ENCODE measurements around the gene MPC1. TPM values are rescaled to one million over a fixed set of nuclear protein-coding genes. Genes with fewer than 3 reads are reported as not detected.
"Not testable (repeated sequence)": the region's sequence is repeated elsewhere in the genome, so short reads cannot be mapped to it uniquely, and the experiment has no call there.

Gene MPC1
- total and polyA plus RNA-seq, 2 donors = 40.5 to 106 TPM

GRCh38 chr6:166387642-166388289, 5.0 kb upstream of the MPC1 start:
- Histone ChIP-seq H3K36me3 (ENCODE audit: control insufficient read depth in 2 of 2, insufficient read depth in 2 of 2, low read length in 1 of 2) (no peaks in the 10 kb centered on the region), H3K27me3 (ENCODE audit: control insufficient read depth in 2 of 2, insufficient read depth in 1 of 2, low read length in 1 of 2) (no peaks in the 10 kb centered on the region), H3K4me1 (ENCODE audit: control insufficient read depth in 2 of 2, insufficient read depth in 2 of 2, low read length in 2 of 2) (peaks cover 0 to 7% of the 10 kb centered on the region in 2 donors), H3K9me3 (ENCODE audit: control insufficient read depth in 2 of 2, insufficient read depth in 1 of 2, low read length in 1 of 2) (no peaks in the 10 kb centered on the region), H3K4me3 (ENCODE audit: low read length in 2 of 2) (no peak overlapping the region), H3K27ac (ENCODE audit: low read depth in 1 of 2, low read length in 1 of 2) (no peak overlapping the region)
- no peak for DNase-seq (ENCODE audit: low read depth in 6 of 9, low spot score in 9 of 9)
- WGBS = 87% methylated on average over 5 of the region's 5 CpGs

DNA sequence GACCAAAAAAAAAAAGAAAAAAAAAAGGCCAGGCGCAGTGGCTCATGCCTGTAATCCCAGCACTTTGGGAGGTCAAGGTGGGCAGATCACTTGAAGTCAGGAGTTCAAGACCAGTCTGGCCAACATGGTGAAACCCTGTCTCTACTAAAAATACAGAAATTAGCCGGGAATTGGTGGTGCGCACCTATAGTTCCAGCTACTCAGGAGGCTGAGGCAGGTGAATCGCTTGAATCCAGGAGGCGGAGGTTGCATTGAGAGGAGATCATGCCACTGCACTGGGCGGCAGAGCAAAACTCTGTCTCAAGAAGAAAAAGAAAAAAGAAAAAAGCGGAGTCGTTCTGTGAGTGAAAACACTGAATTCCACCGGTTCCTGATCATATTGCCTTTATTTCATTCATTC, 4.4 kb upstream of the MPC1 start:
- H3K4me1 ChIP-seq (ENCODE audit: control insufficient read depth in 2 of 2, insufficient read depth in 2 of 2, low read length in 2 of 2) = not testable (repeated sequence)
- WGBS = 98% methylated on average over 9 of the region's 9 CpGs

DNA sequence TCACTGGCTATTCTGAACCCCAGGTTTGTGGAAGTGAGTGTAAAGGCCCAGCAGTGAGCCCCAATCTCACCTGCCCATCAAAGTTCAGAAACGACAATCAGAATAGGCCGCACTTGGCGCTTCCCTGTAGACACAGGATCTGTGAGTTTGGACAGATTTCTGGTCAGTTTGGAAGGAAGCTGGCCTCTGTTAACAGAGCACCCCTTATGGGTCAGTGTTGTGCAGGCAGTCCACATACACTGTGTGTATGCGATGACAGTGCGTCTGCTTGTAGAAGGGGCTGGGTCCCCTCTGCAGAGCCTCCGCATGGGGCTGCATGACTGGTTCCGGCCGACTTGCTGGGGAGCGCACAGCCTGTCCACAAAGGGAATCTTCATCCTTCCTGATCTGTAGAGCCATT, 3.4 kb upstream of the MPC1 start:
- no peak for DNase-seq (ENCODE audit: low read depth in 6 of 9, low spot score in 9 of 9)

More for the DNA sequence above, 4.4 kb upstream of the MPC1 start:
- H3K4me3 ChIP-seq (ENCODE audit: low read length in 2 of 2); H3K9me3 ChIP-seq (ENCODE audit: control insufficient read depth in 2 of 2, insufficient read depth in 1 of 2, low read length in 1 of 2); H3K36me3 ChIP-seq (ENCODE audit: control insufficient read depth in 2 of 2, insufficient read depth in 2 of 2, low read length in 1 of 2); H3K27ac ChIP-seq (ENCODE audit: low read depth in 1 of 2, low read length in 1 of 2); DNase-seq (ENCODE audit: low read depth in 6 of 9, low spot score in 9 of 9); H3K27me3 ChIP-seq (ENCODE audit: control insufficient read depth in 2 of 2, insufficient read depth in 1 of 2, low read length in 1 of 2): not testable (repeated sequence)

GRCh38 chr6:166383802-166384363, 1.1 kb upstream of the MPC1 start:
- WGBS = 27% methylated on average over 22 of the region's 22 CpGs
- H3K9me3 ChIP-seq (ENCODE audit: control insufficient read depth in 2 of 2, insufficient read depth in 1 of 2, low read length in 1 of 2); H3K27me3 ChIP-seq (ENCODE audit: control insufficient read depth in 2 of 2, insufficient read depth in 1 of 2, low read length in 1 of 2); DNase-seq (ENCODE audit: low read depth in 6 of 9, low spot score in 9 of 9); H3K4me1 ChIP-seq (ENCODE audit: control insufficient read depth in 2 of 2, insufficient read depth in 2 of 2, low read length in 2 of 2); H3K36me3 ChIP-seq (ENCODE audit: control insufficient read depth in 2 of 2, insufficient read depth in 2 of 2, low read length in 1 of 2): not testable (repeated sequence)
- H3K27ac ChIP-seq (ENCODE audit: low read depth in 1 of 2, low read length in 1 of 2) = peak overlapping the region; percentile 75
- H3K4me3 ChIP-seq (ENCODE audit: low read length in 2 of 2) = peak overlapping the region; percentile 63 to 87

More for the DNA sequence above, 3.4 kb upstream of the MPC1 start:
- Histone ChIP-seq H3K27me3 (ENCODE audit: control insufficient read depth in 2 of 2, insufficient read depth in 1 of 2, low read length in 1 of 2) (no peaks in the 10 kb centered on the region), H3K4me1 (ENCODE audit: control insufficient read depth in 2 of 2, insufficient read depth in 2 of 2, low read length in 2 of 2) (peaks cover 0 to 7% of the 10 kb centered on the region in 2 donors), H3K9me3 (ENCODE audit: control insufficient read depth in 2 of 2, insufficient read depth in 1 of 2, low read length in 1 of 2) (no peaks in the 10 kb centered on the region), H3K4me3 (ENCODE audit: low read length in 2 of 2) (no peak overlapping the region), H3K27ac (ENCODE audit: low read depth in 1 of 2, low read length in 1 of 2) (no peak overlapping the region), H3K36me3 (ENCODE audit: control insufficient read depth in 2 of 2, insufficient read depth in 2 of 2, low read length in 1 of 2) (no peaks in the 10 kb centered on the region)
- 98% methylated on average over 9 of the region's 9 CpGs for WGBS

- peak overlapping the region; percentile 70 to 83 for H3K27ac ChIP-seq (ENCODE audit: low read depth in 1 of 2, low read length in 1 of 2)
- under 1% methylated on average over 46 of the region's 46 CpGs for whole genome bisulfite sequencing
Measured at GRCh38 chr6:166382500-166382932, 224 bp downstream of the MPC1 start.

DNA sequence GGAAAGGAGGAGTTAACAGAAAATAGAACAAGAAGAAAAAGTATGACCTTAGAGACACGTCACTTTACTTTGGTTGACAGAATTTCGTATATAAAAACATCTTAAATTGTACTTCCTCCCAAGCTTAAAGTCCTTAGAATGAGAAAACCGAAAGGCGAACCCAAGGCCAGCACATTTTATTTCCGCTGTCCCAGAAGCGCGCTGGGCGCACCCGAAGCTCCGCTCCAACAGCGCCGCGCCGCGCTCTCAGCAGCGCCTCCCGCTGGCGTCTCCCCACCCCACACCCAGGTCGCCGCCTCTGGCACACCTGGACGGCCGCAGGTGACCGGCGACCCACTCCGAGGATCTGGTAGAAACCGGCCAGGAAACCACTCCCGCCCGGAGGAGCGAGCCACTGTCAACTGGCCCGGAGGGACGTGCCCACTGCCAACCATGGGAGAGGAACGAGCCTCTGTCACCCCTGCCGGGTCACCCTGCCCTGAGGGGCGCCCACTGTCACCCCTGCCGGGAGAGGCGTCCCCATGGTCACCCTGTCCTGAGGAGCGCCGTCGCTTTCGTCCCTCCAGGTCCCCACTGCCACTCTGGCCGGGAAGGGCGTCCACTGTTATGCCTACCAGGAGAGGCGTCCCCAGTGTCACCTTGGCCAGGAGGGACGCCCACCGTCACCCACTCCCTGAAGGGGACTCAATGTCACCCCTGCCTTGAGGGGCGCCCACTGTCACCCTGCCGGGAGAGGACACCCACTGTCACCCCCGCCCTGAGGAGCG, 824 bp downstream of the MPC1 start:
- Histone ChIP-seq H3K27me3 (ENCODE audit: control insufficient read depth in 2 of 2, insufficient read depth in 1 of 2, low read length in 1 of 2) (no peaks in the 10 kb centered on the region), H3K4me3 (ENCODE audit: low read length in 2 of 2) (peak overlapping the region; percentile 72 to 87), H3K27ac (ENCODE audit: low read depth in 1 of 2, low read length in 1 of 2) (peak overlapping the region in 1 of 2 donors; percentile 83), H3K36me3 (ENCODE audit: control insufficient read depth in 2 of 2, insufficient read depth in 2 of 2, low read length in 1 of 2) (no peaks in the 10 kb centered on the region), H3K9me3 (ENCODE audit: control insufficient read depth in 2 of 2, insufficient read depth in 1 of 2, low read length in 1 of 2) (no peaks in the 10 kb centered on the region), H3K4me1 (ENCODE audit: control insufficient read depth in 2 of 2, insufficient read depth in 2 of 2, low read length in 2 of 2) (peaks cover 0 to 7% of the 10 kb centered on the region in 2 donors)
- DNase-seq (ENCODE audit: low read depth in 6 of 9, low spot score in 9 of 9) = peak in 8 of 9 donors; percentile 26 to 82 (median 64)
- WGBS = under 1% methylated on average over 49 of the region's 49 CpGs

More at GRCh38 chr6:166382500-166382932, 224 bp downstream of the MPC1 start:
- Histone ChIP-seq H3K4me3 (ENCODE audit: low read length in 2 of 2) (peak overlapping the region; percentile 72 to 87), H3K4me1 (ENCODE audit: control insufficient read depth in 2 of 2, insufficient read depth in 2 of 2, low read length in 2 of 2) (peaks cover 0 to 7% of the 10 kb centered on the region in 2 donors), H3K9me3 (ENCODE audit: control insufficient read depth in 2 of 2, insufficient read depth in 1 of 2, low read length in 1 of 2) (no peaks in the 10 kb centered on the region), H3K36me3 (ENCODE audit: control insufficient read depth in 2 of 2, insufficient read depth in 2 of 2, low read length in 1 of 2) (no peaks in the 10 kb centered on the region), H3K27me3 (ENCODE audit: control insufficient read depth in 2 of 2, insufficient read depth in 1 of 2, low read length in 1 of 2) (no peaks in the 10 kb centered on the region)
- peak in 2 of 9 donors; percentile 1 to 13 for DNase-seq (ENCODE audit: low read depth in 6 of 9, low spot score in 9 of 9)

GRCh38 chr6:166381381-166381732, 1.4 kb downstream of the MPC1 start:
- Histone ChIP-seq H3K27ac (ENCODE audit: low read depth in 1 of 2, low read length in 1 of 2) (no peak overlapping the region), H3K27me3 (ENCODE audit: control insufficient read depth in 2 of 2, insufficient read depth in 1 of 2, low read length in 1 of 2) (no peaks in the 10 kb centered on the region), H3K4me1 (ENCODE audit: control insufficient read depth in 2 of 2, insufficient read depth in 2 of 2, low read length in 2 of 2) (peaks cover 0 to 7% of the 10 kb centered on the region in 2 donors), H3K9me3 (ENCODE audit: control insufficient read depth in 2 of 2, insufficient read depth in 1 of 2, low read length in 1 of 2) (no peaks in the 10 kb centered on the region), H3K4me3 (ENCODE audit: low read length in 2 of 2) (peak overlapping the region; percentile 72 to 87), H3K36me3 (ENCODE audit: control insufficient read depth in 2 of 2, insufficient read depth in 2 of 2, low read length in 1 of 2) (no peaks in the 10 kb centered on the region)
- 21% methylated on average over 6 of the region's 6 CpGs for WGBS
- DNase-seq (ENCODE audit: low read depth in 6 of 9, low spot score in 9 of 9) = peak in 2 of 9 donors; percentile 3 to 13

DNA sequence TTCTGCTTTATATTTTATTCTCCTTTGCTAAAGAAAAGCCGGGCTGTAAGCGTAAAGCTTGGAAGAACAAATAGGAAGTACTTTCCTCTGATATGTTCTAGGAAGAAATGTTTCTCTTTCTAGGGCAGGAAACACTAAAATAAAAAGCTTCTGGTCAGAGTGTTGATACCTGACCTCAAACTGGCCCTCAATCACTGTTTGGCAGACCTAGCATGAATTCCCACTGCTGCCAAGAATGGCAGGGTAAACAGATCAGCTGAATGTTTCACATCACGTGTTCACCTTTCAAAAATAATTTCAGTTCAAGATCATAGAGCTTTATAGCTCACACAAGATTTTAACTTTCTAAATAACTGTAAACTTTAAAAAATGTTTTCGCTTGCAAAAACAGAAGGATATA, 2.9 kb downstream of the MPC1 start:
- Histone ChIP-seq H3K4me3 (ENCODE audit: low read length in 2 of 2) (no peak overlapping the region), H3K4me1 (ENCODE audit: control insufficient read depth in 2 of 2, insufficient read depth in 2 of 2, low read length in 2 of 2) (peaks cover 0 to 7% of the 10 kb centered on the region in 2 donors), H3K36me3 (ENCODE audit: control insufficient read depth in 2 of 2, insufficient read depth in 2 of 2, low read length in 1 of 2) (no peaks in the 10 kb centered on the region), H3K9me3 (ENCODE audit: control insufficient read depth in 2 of 2, insufficient read depth in 1 of 2, low read length in 1 of 2) (no peaks in the 10 kb centered on the region), H3K27me3 (ENCODE audit: control insufficient read depth in 2 of 2, insufficient read depth in 1 of 2, low read length in 1 of 2) (no peaks in the 10 kb centered on the region), H3K27ac (ENCODE audit: low read depth in 1 of 2, low read length in 1 of 2) (no peak overlapping the region)
- DNase-seq (ENCODE audit: low read depth in 6 of 9, low spot score in 9 of 9) = no peak
- 96% methylated on average over 4 of the region's 4 CpGs for WGBS

GRCh38 chr6:166379103-166379586, 3.6 kb downstream of the MPC1 start:
- no peak overlapping the region for H3K4me3 ChIP-seq (ENCODE audit: low read length in 2 of 2)
- no peaks in the 10 kb centered on the region for H3K27me3 ChIP-seq (ENCODE audit: control insufficient read depth in 2 of 2, insufficient read depth in 1 of 2, low read length in 1 of 2)
- DNase-seq (ENCODE audit: low read depth in 6 of 9, low spot score in 9 of 9) = no peak
- no peak overlapping the region for H3K27ac ChIP-seq (ENCODE audit: low read depth in 1 of 2, low read length in 1 of 2)
- no peaks in the 10 kb centered on the region for H3K9me3 ChIP-seq (ENCODE audit: control insufficient read depth in 2 of 2, insufficient read depth in 1 of 2, low read length in 1 of 2)
- peaks cover 0 to 7% of the 10 kb centered on the region in 2 donors for H3K4me1 ChIP-seq (ENCODE audit: control insufficient read depth in 2 of 2, insufficient read depth in 2 of 2, low read length in 2 of 2)
- WGBS = 96% methylated on average over 1 of the region's 1 CpG
- no peaks in the 10 kb centered on the region for H3K36me3 ChIP-seq (ENCODE audit: control insufficient read depth in 2 of 2, insufficient read depth in 2 of 2, low read length in 1 of 2)
